HG02571 (cell line): ENCODE measurements around the gene FNIP2.
"Not testable (repeated sequence)": the region's sequence is repeated elsewhere in the genome, so short reads cannot be mapped to it uniquely, and the experiment has no call there.

Source experiments
- ATAC-seq: cut with Tn5 transposase; IDR thresholded peaks from one replicate; pipeline ENCODE4 v1.9.1; 2021; ENCODE audit warnings: mild to moderate bottlenecking, moderate library complexity; ENCODE audit not compliant: unreplicated experiment

FNIP2 gene

DNA sequence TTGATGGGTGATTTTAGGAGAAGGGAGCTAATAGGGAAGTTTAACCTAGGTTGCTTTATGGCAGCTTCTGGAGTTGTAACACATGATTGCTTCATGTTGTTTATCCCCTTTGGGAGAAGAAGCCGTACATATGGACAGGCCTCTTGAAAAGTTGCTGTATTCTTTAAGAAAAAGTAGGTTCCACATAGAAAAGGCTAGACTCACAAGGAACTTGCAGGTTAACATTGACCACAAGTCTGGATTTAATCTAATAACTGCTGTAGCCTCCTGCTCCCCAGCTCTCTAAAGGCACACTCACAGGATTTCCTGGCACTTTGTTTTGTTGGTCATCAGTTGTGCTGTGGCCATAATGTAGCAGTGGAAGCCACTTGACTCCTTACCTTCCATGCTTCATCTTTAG is 19.7 kb downstream of the FNIP2 start:
- no peak for ATAC-seq

DNA sequence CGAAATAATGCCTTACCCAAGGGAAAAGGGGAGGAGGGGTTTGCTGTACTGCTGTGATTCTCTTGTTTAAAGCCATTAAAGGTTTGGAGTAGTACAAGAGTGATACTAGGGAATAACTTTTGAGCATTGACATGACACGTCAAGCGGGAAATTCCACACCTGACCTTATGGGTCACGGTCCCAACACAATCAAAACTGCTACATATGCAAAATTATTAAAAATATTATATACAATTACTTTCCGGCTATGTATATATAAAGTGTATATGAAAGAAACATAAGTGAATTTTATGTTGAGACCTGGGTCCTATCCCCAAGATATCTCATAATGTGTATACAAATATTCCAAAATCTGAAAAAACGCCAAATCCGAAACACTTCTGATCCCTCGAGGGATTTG is 21.0 kb downstream of the FNIP2 start:
- ATAC-seq, result no peak

DNA sequence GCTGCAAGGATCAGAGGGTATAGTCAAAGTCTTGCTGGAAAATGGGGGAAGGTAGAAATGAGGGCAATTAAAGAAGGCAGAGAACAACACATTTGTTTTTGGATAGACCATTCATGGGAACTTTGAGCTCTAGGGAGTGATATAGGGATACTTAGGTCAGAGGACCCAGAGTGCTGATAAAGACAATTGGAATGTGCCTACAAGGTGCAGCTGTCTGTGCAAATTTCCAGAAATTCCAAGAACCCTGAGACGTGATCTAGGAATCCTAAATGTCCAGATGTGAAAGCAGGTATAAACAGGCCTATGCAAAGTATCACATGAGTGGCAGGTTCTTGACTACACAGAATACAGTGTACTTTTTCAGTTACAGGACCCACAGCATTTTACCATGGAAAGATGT is 24.2 kb downstream of the FNIP2 start:
- ATAC-seq, result no peak

DNA sequence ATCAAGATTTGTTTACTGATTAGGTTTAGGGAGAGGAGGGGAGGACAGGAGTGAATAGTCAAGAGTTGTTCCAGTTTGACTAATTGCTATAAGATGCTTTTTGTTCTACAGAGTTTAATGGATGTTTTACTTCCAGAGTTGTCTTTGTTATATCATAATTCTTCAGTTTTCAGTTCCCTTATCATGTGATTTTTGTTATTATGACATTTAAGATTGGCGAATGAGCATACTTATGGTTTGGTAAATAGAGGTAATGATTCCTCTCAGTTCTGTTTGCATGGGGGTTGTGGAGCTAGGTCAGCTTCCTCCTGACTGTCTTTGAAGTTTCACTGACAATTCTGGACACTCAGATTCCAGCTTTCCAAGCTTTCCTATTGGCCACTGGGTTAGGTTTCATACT is 24.6 kb downstream of the FNIP2 start:
- ATAC-seq, result not testable (repeated sequence)

DNA sequence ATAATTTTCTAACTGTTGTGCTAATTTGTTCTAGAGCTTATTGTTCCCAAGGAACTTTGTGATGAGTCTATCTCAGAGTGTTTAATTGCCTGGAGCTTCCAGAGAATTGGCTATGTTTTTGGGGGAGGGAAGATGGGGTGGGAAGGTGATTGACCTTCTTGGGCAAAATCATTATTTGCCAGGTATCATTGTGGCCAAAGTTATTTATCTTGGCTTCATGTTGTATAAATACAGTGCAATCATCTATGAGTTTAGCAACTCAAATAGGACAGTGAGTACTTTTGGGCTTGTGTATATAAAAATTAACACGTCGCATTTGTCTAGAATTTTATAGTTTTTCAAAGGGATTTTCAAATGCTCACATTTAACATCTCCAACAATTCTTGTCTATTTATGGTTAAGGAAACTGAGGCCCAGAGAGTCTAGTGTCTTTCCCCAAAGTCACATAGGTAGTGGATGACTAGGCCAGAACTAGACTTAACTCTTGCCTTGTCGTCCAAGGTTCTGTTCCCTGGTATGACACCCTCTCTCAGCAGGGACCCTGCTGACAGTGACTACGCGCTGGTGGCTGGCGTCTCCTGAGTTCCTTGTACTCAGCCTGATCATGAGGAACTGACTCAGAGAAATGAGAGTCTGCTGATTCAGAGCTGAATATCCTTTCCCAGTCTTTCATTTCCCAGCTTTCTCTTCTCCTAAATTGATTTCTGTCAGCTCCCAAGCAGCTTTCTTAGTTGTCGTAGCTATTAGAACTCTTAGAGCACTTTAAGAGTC is 27.7 kb downstream of the FNIP2 start:
- ATAC-seq, result no peak

DNA sequence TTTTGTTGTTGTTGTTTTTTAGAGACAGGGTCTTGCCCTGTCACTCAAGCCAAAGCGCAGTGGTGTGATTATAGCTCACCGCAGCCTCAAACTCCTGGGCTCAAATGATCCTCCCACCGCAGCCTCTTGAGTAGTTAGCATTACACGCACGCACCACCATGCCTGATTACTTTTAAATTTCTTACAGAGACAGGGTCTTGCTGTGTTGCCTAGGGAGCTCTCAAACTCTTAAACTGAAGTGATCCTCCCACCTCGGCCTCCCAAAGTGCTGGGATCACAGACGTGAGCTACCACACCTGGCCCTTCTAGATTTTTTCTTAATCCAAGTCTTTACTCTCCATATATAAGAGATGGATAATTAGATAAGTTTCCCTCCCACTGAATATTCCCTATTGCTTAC is 29.2 kb downstream of the FNIP2 start:
- no peak for ATAC-seq

DNA sequence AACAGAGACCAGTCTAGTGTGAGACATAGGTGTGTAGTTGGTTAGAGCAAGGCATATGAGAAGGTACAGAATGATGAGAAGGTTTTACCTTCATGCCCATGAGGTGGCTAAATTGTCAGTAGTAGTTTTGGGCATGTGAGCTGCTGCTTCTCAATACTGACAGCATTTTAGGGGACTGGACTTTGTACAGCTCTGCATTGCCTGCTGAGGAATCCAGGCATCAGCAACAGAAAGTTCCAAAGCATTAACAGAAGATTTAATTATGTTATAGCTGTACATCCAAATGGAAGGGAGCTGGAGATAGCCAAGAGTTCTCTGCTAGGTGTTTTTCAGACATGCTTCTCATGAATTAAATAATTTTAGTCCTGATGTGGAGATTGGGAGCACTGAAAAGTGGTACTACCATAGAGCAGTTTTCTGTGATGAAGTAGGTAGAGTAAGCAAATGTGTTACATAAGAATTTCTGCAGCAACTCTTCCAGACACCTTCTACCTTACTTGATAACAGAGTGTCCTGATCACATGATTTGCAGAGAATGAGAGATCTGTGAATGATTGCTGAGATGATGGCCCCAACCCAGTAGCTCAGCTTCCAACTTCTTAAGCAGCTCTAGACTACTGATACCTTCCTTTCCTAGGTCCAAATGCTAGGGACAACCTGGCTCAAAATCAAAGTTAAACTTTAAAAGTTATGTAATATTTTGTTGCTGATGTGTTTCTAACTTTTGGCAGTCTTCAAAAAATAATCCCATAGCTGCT is 30.4 kb downstream of the FNIP2 start:
- ATAC-seq, result no peak

DNA sequence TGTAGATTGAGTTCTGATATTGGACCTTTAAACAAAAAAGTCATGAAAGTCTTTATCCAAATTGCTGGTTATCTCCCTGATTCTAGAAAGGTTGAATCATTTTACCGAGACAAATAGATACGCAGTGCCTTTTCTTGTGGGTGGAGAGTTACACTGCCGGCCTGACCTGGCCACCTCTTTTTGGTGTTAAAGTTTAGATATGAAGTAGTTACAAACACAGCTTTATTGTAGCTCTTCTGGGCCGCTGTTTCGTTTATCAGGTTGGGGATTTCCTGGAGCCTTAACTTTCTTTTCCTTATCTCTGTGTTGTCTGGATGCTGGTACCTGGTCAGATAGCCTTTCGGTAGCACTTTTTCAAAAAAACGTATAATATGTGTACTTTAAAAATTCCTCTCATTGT is 31.0 kb downstream of the FNIP2 start:
- ATAC-seq, result no peak

DNA sequence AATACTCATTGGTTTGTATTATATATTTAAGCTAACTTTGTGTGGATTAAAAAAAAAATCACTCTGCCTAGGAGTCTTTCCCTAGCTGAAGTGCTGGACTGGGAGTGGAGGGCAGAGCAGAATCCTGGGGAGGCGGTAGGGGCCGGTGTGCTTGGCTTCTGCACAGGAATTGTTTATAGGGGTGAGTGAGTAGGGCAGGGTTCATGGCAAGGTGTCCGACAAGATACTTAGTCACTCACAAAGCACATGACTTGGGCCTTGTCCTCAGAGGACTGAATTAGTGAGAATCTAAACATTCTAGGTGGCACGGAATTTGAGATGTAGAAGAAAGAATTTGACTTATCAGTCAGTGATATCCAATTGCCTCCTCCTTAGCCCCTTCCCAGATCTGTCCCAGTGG is 32.2 kb downstream of the FNIP2 start:
- no peak for ATAC-seq

DNA sequence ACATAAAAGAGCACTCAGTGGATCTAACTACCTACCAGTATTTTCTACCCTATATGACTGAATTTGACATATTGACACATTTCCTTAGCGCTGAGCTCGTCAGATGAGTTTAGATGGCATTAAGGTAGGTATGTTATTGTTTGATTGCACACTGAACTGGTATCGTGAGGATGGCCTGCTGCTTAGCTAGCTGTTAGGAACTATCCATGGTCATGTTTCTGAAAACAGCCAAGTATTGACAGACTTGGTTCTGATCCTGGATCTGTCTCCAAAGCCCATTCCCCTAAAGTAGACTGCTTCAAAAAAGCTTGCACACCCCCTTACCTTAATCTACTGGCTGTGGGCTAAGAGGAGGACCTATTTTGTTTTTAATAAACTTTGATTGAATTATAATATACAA is 32.9 kb downstream of the FNIP2 start:
- ATAC-seq, result no peak

DNA sequence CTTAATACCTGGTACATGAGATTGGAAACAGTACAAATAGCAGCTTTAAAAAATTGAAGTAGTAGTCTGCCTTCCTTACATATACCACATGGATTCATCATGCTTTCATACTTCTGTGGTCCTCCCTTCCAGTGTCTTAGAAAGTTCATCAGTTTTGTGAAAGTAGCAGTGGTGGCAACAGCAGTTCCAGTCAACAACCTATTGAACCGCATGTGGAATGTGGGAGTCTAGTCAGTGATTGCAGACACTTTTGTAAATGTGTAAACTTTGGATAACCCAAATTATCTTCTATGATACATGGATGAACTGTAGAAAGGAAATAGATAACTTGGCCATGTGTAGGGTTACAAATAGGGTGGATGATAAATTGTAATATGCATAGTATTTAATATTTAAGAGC is 34.1 kb downstream of the FNIP2 start:
- ATAC-seq, result no peak

DNA sequence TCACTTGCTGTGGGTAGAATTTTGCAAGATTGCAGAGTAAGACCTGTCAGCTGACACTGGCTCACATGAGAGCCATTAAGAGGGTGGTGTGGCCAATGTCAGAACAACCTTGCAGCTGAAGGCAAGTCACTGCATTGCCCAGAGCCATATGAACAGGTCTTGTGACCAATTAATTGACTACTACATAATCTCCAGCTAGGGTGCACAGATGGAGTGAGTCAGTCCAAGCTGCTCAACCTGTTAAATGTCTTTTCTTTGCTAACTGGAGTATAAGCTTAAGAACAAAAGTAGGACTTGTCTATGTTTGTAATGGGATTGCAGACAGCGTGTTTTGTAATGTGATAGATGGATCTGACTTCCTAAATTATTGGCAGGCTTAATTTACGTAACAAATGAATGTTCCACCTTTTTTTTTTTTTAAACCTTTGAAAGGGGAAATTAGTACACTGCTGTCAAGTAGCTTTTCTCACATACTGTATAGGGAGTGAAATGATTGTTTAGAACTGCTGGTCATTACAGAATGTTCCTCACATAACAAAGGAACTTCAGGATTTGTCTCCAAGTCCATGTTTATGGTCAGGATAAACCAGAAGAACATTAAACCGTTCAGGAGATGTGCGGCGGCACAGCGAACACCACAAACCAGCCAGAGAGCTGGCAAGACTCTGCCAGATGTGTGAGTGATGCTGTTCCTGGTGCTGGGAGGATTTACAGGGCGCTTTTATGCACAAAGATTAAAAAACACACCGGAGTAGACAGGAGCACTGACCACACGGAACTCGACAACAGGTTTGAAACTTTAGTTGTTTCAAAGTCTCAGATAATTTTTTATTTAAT is 37.0 kb downstream of the FNIP2 start:
- ATAC-seq, result no peak

DNA sequence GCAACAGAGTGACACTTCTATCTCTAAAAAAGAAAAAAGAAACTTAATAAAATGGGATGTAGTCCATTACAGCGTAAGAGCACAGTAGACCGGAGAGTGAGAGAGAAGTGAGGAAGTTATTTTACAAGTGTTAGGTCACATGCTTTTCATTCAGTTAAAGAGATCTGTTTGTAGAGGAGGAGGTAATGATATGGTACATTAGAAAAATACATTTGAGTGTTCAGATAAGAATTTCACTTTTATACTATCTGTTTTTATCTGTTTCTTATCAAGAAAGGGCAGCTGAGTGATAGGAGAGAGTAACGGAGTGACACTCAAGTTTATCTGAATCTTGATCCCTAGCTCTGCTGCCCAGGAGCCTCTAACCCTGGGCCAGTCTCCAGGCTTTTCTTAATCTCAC is 38.9 kb downstream of the FNIP2 start:
- ATAC-seq, result no peak

DNA sequence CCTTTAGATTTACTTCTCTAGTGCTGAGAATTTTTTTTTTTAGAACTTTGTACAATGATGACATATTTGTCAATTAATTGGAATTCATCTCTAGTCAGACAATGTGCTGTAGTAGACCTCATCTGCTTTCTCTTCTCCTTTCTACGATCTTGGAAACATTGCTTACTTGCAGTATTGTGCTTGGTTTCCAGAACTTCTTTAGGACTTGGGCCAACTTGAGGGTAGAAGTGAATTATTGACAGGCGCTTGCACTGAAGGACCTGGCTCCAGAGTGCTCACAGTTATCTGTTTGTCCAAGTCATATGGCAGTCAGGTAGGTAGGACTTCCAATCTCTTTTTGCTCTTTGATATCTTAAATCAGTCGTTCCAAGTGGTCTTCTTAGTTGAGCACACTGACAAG is 39.6 kb downstream of the FNIP2 start:
- no peak for ATAC-seq

DNA sequence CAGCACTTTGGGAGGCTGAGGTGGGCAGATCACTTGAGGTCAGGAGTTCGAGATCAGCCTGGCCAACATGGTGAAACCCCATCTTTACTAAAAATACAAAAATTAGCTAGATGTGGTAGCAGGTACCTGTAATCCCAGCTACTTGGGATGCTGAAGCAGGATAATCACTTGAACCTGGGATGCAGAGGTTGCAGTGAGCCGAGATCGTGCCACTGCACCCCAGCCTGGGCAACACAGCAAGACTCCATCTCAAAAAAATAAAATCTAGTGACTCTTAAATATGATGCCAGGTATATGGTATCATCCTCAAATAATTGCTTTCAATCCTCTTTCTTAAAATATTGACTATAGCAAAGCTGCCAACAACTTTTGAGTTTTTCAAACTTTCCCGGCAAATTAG is 40.4 kb downstream of the FNIP2 start:
- ATAC-seq, result not testable (repeated sequence)

DNA sequence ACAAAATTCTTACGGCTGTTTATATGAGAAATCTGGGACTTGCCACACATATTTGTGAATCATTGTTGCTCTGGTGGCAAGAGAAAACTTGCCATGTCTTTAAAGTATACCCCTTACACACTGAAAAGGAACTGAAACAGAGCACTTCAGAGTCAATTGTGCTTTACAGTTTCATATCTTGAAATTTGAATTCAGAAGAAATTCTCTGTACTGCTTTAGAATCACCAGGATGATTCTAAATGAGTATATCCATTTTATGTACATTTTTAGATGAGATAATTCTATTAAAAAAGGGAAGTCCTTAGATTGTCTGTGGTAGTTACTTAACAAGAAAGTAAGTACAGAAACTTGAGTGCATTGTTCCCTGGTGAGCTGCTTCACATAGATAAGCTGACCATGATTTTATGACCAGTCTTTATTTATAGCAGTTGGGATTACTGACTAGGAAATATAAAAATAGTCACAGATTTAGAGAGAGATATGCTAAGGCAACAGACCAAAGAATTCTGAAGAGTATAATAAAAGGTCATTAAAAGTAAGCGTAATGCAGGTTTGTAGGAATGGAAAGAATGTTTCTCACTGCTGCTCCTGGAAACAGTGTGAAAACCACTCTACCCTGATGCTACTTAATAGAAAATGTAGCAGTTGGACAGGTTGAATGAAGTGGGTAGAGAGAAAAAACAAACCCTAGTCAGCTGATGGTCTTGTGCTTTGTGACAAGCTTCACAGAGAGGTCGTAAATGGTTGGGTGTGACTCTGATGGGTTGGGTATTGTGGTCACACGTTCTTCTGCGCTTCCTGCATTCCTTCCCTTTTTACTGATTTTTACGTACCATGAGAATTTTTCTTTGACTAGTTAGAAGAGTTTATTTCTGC is 41.0 kb downstream of the FNIP2 start:
- ATAC-seq, result peak; percentile 71

DNA sequence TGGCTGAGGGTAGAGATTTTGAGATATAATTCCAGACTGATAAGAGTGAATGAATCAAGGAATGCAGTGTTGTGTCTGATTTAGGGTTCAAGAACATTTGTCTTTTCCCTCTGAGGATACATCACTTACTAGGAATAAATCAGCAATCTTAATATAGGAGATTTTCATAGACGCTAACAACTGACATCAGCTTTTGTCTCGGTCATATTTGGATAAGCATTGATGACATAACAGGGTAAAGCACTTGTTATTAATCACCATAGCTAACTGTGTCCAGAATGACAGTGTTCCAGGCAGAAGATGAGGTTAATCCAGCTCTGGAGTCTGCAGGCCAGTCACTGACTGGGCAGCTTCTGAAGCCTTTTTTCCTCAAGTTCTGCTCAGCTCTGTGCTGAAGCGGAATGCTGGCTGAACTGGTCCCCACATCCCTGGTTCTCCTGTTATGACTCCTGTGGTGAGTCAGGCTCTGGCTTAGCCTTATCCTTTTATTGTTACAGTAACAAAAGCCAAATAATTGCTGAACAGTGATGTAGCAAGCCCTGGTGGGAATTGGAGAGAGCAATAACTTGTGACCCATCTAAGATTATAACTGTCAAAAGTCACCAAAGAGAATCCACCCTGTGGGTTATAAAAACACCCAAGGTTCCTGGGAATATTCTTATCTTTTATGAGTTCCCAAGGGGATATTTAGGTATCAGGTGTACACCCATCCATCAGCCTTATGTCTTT is 41.8 kb downstream of the FNIP2 start:
- ATAC-seq, result no peak

DNA sequence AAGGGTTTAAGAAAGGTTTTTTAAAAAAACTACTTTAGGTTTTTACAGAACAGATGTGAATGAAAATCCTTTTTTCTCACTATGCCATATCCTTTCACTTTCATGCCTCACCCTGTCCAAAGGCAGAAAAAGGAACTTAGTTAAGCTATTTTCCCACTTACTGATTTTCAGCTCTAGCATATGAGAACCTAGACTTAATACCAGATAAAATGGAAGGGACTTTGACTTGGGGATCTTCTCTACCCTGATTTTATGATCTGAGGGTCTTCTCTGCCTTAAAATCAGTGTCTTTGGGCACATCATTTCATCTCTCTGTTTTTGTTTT is 42.4 kb downstream of the FNIP2 start:
- ATAC-seq, result no peak

DNA sequence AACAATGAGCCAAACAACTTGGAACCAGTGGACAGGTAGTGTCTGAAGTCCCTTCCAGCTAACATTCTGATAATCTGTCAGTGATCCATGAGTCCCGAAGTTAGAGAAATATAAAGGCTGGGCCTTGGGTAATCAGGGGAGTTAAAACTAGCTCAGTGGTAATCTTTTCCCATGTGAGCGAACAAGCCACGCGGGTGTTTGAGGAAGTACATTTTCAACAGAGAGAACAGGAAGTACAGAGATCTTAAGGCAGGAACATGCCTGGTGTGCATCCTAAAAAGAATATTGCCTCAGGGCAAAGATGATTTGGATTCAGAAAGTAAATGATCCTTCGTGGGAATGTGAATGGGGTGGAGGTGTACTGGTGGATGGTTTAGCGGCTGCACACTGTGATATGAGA is 42.9 kb downstream of the FNIP2 start:
- ATAC-seq, result no peak

DNA sequence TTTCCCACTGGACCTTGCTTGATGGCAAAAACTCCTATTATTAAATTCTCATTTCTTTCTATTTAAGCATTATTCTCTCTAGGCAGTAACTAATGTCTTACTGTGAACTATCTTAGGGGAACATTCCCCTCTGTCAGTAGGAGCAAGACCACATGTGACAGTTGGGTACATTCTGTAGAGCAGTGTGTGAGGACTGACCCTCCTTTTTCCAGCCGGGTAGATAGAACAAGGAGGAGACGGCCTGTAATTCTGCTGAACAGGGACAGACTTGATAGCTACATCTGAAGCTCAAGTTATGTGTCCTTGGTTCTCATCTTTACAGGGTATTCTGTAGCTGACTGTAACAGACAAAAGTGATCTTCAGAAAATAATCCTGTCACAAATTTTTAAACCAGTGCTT is 43.3 kb downstream of the FNIP2 start:
- no peak for ATAC-seq
